HG03139 (cell line): Measurements from ENCODE around the gene AUH.

Experiments
- ATAC-seq: cut with Tn5 transposase; IDR thresholded peaks from one replicate; pipeline ENCODE4 v1.9.1; 2021; ENCODE audit not compliant: unreplicated experiment

The AUH gene

GRCh38 chr9:91177081-91177480 lies 184.6 kb downstream of the AUH start:
- ATAC-seq = no peak

DNA sequence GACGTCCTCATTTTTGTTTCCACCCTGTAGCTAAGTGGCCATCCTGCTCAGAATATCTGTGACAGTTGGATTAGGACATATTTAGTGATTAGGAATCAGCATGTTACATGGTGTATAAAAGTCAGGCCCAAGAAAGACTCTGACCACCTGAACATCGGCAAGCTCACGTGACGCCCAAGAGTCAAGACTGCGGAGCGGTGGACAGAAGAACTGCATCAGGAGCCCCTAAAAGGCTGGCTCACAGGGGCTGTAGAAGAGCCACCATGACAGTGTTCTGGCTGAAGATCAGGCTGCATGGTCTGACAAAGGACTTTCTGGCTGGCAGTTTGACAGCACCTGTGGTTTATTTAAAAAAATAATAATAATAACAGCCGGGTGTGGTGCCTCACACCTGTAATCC lies 185.3 kb downstream of the AUH start:
- no peak for ATAC-seq

- ATAC-seq = no peak
These were observed 186.9 kb downstream of the AUH start for GRCh38 chr9:91174772-91175171.

GRCh38 chr9:91172329-91172728 lies 189.4 kb downstream of the AUH start:
- no peak for ATAC-seq

GRCh38 chr9:91170951-91171350 lies 190.8 kb downstream of the AUH start:
- ATAC-seq = no peak

GRCh38 chr9:91166796-91167366 lies 194.8 kb downstream of the AUH start:
- no peak for ATAC-seq

- ATAC-seq = no peak
These were observed 196.8 kb downstream of the AUH start for GRCh38 chr9:91164724-91165520.
